ENCODE results near the gene PSMA7. TPM values are rescaled to one million over a fixed set of nuclear protein-coding genes. Genes with fewer than 3 reads are reported as not detected.

PSMA7 gene
- total and polyA plus RNA-seq, 2 donors (not counting 1 experiment from before 2014, with no cell fraction given), result 140 to 252 TPM

DNA sequence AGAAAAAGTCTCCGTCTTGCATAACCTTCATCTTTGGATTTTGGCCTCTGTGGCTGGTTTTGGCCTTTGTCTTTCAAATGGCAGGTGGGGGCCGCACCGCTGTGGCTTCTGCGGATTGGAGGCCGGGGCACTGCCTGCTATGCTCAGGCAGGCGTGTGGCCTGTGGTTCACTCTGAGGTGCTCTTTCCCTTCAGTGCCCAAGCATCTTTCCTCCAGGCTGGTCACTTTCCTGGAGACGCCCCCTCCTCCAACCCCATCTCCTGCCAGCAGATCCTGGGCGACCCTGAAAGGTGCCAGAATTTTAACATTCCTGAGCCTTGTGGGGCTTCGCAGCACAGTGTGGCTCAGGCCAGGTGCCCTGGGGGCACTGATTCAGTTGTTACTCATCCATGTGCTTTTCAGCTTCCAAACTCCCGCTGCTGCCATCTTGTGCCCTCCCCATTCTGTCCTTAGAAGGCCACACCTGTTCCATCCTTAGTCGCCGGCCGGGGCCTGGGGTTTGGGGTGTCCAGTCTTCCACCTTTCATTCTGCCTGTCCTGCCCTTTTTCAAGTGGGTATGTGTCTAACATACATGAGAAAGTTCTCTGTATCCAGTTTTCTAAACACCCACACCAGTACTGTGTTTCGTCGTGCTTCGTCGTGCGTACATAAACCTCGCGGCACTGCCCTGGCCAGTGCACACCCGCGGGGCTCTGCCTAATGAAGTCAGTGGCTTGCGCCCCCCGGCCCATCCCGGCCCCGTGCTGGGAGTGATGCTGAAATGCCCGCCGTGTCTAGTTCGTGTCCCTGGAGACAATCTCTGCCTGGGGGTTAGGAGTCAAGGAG lies 12.4 kb upstream of the PSMA7 start:
- H3K27ac Mint-ChIP-seq, result no peak overlapping the region
- Histone ChIP-seq H3K36me3 (replicated peaks in 1 of 2; ENCODE audit: control extremely low read depth in 1 of 2, control insufficient read depth in 1 of 2, extremely low read depth in 1 of 2, insufficient read depth in 2 of 2, low read length in 1 of 2) (peaks cover 0 to 9% of the 10 kb centered on the region in 2 experiments), H3K4me1 (ENCODE audit: control insufficient read depth in 2 of 2, insufficient read depth in 2 of 2, low read length in 2 of 2) (peaks cover 0 to 4% of the 10 kb centered on the region in 2 donors), H2AFZ (ENCODE audit: insufficient read depth, low read depth, low read length, poor library complexity, severe bottlenecking) (no peak overlapping the region), H3K27me3 (replicated peaks in 1 of 4; ENCODE audit: control extremely low read depth in 1 of 4, control insufficient read depth in 3 of 4, insufficient read depth in 4 of 4, low read length in 3 of 4) (no peaks in the 10 kb centered on the region), H3K9me3 (ENCODE audit: control extremely low read depth in 1 of 3, control insufficient read depth in 2 of 3, insufficient read depth in 1 of 3, low read length in 2 of 3) (peaks cover 0 to 19% (median 0%) of the 10 kb centered on the region in 3 donors), H3K9ac (ENCODE audit: low read length) (no peak overlapping the region), H4K20me1 (ENCODE audit: control insufficient read depth, insufficient read depth, low read length, poor library complexity, severe bottlenecking) (peaks cover 47% of the 10 kb centered on the region), H3K27ac (ENCODE audit: low read length in 2 of 2) (no peak overlapping the region), H3K4me3 (ENCODE audit: control extremely low read depth in 1 of 5, extremely low read depth in 1 of 5, insufficient read depth in 1 of 5, low read depth in 2 of 5, low read length in 4 of 5) (no peak overlapping the region), H3K79me2 (ENCODE audit: control insufficient read depth, insufficient read depth, low read length) (peaks cover 70% of the 10 kb centered on the region), H3K4me2 (replicated peaks; ENCODE audit: low read depth, low read length, poor library complexity, severe bottlenecking) (no peak overlapping the region)
- ChIA-PET POLR2A (no interaction called here), CTCF (interaction anchor here (1.0 to 1.5 kb wide), 2 partner anchors 145 to 227 kb away, joined by 3 to 13 read pairs; no protein-coding TSS in a partner anchor)
- no peak overlapping the region for H3K4me3 Mint-ChIP-seq
- intact Hi-C loops (cut with micrococcal nuclease), result no loop called here
- peaks cover 11% of the 10 kb centered on the region for H3K4me1 Mint-ChIP-seq
- TF ChIP-seq, protein P1, sequence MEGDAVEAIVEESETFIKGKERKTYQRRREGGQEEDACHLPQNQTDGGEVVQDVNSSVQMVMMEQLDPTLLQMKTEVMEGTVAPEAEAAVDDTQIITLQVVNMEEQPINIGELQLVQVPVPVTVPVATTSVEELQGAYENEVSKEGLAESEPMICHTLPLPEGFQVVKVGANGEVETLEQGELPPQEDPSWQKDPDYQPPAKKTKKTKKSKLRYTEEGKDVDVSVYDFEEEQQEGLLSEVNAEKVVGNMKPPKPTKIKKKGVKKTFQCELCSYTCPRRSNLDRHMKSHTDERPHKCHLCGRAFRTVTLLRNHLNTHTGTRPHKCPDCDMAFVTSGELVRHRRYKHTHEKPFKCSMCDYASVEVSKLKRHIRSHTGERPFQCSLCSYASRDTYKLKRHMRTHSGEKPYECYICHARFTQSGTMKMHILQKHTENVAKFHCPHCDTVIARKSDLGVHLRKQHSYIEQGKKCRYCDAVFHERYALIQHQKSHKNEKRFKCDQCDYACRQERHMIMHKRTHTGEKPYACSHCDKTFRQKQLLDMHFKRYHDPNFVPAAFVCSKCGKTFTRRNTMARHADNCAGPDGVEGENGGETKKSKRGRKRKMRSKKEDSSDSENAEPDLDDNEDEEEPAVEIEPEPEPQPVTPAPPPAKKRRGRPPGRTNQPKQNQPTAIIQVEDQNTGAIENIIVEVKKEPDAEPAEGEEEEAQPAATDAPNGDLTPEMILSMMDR (IDR thresholded peaks at IDR 0.05), result no peak
- no peak for TF ChIP-seq EZH2 (IDR thresholded peaks at IDR 0.05; ENCODE audit: borderline replicate concordance, insufficient read depth, low read depth, low read length, poor library complexity, severe bottlenecking)
- DNase-seq, result no peak
- WGBS (ENCODE audit: insufficient coverage), result 94% methylated on average over 18 of the region's 29 CpGs
- H3K9me3 Mint-ChIP-seq (ENCODE audit: insufficient read depth), result peaks cover 6% of the 10 kb centered on the region
- no peaks in the 10 kb centered on the region for H3K27me3 Mint-ChIP-seq
- no peak for ATAC-seq (ENCODE audit: low read depth)

DNA sequence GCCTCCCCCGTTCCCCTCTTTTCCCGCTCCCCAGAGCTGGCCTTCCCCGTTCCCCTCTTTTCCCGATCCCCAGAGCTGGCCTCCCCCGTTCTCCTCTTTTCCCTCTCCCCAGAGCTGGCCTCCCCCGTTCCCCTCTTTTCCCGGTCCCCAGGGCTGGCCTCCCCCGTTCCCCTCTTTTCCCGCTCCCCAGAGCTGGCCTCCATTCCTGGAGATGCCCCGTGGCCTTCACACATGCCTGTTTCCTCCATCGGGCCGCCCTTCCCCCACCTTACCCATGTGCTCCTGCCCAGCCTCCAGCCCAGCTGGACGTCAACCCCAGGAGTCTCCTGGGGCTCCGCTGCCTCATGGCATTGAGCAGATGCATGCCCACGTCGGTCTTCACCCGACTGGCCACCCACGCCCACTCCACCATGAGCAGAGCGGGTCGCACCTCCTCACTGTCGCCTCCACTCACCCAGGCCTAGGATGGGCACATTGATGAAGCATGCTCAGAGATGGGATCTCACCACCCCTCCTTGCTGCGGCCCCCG lies 8.7 kb upstream of the PSMA7 start:
- H3K79me2 ChIP-seq (ENCODE audit: control insufficient read depth, insufficient read depth, low read length), result peaks cover 92% of the 10 kb centered on the region
- no peak for TF ChIP-seq EZH2 (IDR thresholded peaks at IDR 0.05; ENCODE audit: borderline replicate concordance, insufficient read depth, low read depth, low read length, poor library complexity, severe bottlenecking)
- TF ChIP-seq, protein P1 (IDR thresholded peaks at IDR 0.05), result no peak
- peaks cover 0 to 3% of the 10 kb centered on the region in 2 donors for H3K4me1 ChIP-seq (ENCODE audit: control insufficient read depth in 2 of 2, insufficient read depth in 2 of 2, low read length in 2 of 2)
- ChIA-PET CTCF (no interaction called here), POLR2A (no interaction called here)
- peaks cover 0 to 19% (median 0%) of the 10 kb centered on the region in 3 donors for H3K9me3 ChIP-seq (ENCODE audit: control extremely low read depth in 1 of 3, control insufficient read depth in 2 of 3, insufficient read depth in 1 of 3, low read length in 2 of 3)
- no peak overlapping the region for H3K4me2 ChIP-seq (replicated peaks; ENCODE audit: low read depth, low read length, poor library complexity, severe bottlenecking)
- H3K36me3 ChIP-seq (replicated peaks in 1 of 2; ENCODE audit: control extremely low read depth in 1 of 2, control insufficient read depth in 1 of 2, extremely low read depth in 1 of 2, insufficient read depth in 2 of 2, low read length in 1 of 2), result peaks cover 0 to 7% of the 10 kb centered on the region in 2 experiments
- H3K4me3 ChIP-seq (ENCODE audit: control extremely low read depth in 1 of 5, extremely low read depth in 1 of 5, insufficient read depth in 1 of 5, low read depth in 2 of 5, low read length in 4 of 5), result no peak overlapping the region
- Mint-ChIP-seq H3K27me3 (no peaks in the 10 kb centered on the region), H3K4me1 (peaks cover 12% of the 10 kb centered on the region), H3K27ac (no peak overlapping the region), H3K4me3 (no peak overlapping the region), H3K9me3 (ENCODE audit: insufficient read depth) (peaks cover 6% of the 10 kb centered on the region)
- WGBS (ENCODE audit: insufficient coverage), result 87% methylated on average over 23 of the region's 23 CpGs
- intact Hi-C loops (cut with micrococcal nuclease), result no loop called here
- H3K27me3 ChIP-seq (replicated peaks in 1 of 4; ENCODE audit: control extremely low read depth in 1 of 4, control insufficient read depth in 3 of 4, insufficient read depth in 4 of 4, low read length in 3 of 4), result no peaks in the 10 kb centered on the region
- ATAC-seq (ENCODE audit: low read depth), result no peak
- no peak overlapping the region for H2AFZ ChIP-seq (ENCODE audit: insufficient read depth, low read depth, low read length, poor library complexity, severe bottlenecking)
- no peak overlapping the region for H3K27ac ChIP-seq (ENCODE audit: low read length in 2 of 2)
- H4K20me1 ChIP-seq (ENCODE audit: control insufficient read depth, insufficient read depth, low read length, poor library complexity, severe bottlenecking), result peaks cover 56% of the 10 kb centered on the region
- no peak for DNase-seq
- H3K9ac ChIP-seq (ENCODE audit: low read length), result no peak overlapping the region
